ENCODE data around the gene MCC. TPM values are rescaled to one million over a fixed set of nuclear protein-coding genes. Genes with fewer than 3 reads are reported as not detected.

MCC gene
- total and polyA plus RNA-seq, 2 donors from 2014 or later, result 2.4 to 20.6 TPM

- no peak for TF ChIP-seq CTCF (IDR thresholded peaks at IDR 0.05; ENCODE audit: borderline replicate concordance, extremely low read depth, insufficient read depth)
- H3K9ac ChIP-seq (ENCODE audit: low read length in 3 of 3), result no peak overlapping the region
- no peak overlapping the region for H3K4me3 ChIP-seq (ENCODE audit: low read length in 3 of 3)
- no peaks in the 10 kb centered on the region for H3K36me3 ChIP-seq (ENCODE audit: control insufficient read depth in 2 of 3, insufficient read depth in 3 of 3, low read length in 3 of 3)
- no peaks in the 10 kb centered on the region for H3K9me3 ChIP-seq (ENCODE audit: control insufficient read depth in 2 of 3, insufficient read depth in 1 of 3, low read length in 3 of 3)
- DNase-seq, result no peak
- intact Hi-C loops (cut with DNase I), result no loop called here
- no peaks in the 10 kb centered on the region for H3K27me3 ChIP-seq (ENCODE audit: control insufficient read depth, insufficient read depth, low read length)
- no peak overlapping the region for H3K27ac ChIP-seq (ENCODE audit: low read depth in 2 of 2, low read length in 2 of 2)
- no peak for FAIRE-seq
- no peaks in the 10 kb centered on the region for H3K4me1 ChIP-seq (ENCODE audit: control insufficient read depth in 2 of 3, insufficient read depth in 2 of 3, low read depth in 1 of 3, low read length in 3 of 3)
These were observed 247.1 kb downstream of the MCC start for GRCh38 chr5:113240951-113241726.

- Histone ChIP-seq H3K4me1 (ENCODE audit: control insufficient read depth in 2 of 3, insufficient read depth in 2 of 3, low read depth in 1 of 3, low read length in 3 of 3) (no peaks in the 10 kb centered on the region), H3K27me3 (ENCODE audit: control insufficient read depth, insufficient read depth, low read length) (no peaks in the 10 kb centered on the region), H3K27ac (ENCODE audit: low read depth in 2 of 2, low read length in 2 of 2) (no peak overlapping the region), H3K9ac (ENCODE audit: low read length in 3 of 3) (no peak overlapping the region), H3K4me3 (ENCODE audit: low read length in 3 of 3) (no peak overlapping the region), H3K9me3 (ENCODE audit: control insufficient read depth in 2 of 3, insufficient read depth in 1 of 3, low read length in 3 of 3) (no peaks in the 10 kb centered on the region), H3K36me3 (ENCODE audit: control insufficient read depth in 2 of 3, insufficient read depth in 3 of 3, low read length in 3 of 3) (no peaks in the 10 kb centered on the region)
- TF ChIP-seq CTCF (IDR thresholded peaks at IDR 0.05; ENCODE audit: borderline replicate concordance, extremely low read depth, insufficient read depth), result no peak
- no peak for FAIRE-seq
- intact Hi-C loops (cut with DNase I), result no loop called here
- no peak for DNase-seq
These were observed 248.2 kb downstream of the MCC start for GRCh38 chr5:113240032-113240431.

- no peaks in the 10 kb centered on the region for H3K9me3 ChIP-seq (ENCODE audit: control insufficient read depth in 2 of 3, insufficient read depth in 1 of 3, low read length in 3 of 3)
- H3K27me3 ChIP-seq (ENCODE audit: control insufficient read depth, insufficient read depth, low read length), result no peaks in the 10 kb centered on the region
- TF ChIP-seq CTCF (IDR thresholded peaks at IDR 0.05; ENCODE audit: borderline replicate concordance, extremely low read depth, insufficient read depth), result no peak
- DNase-seq, result no peak
- H3K4me3 ChIP-seq (ENCODE audit: low read length in 3 of 3), result no peak overlapping the region
- no peaks in the 10 kb centered on the region for H3K4me1 ChIP-seq (ENCODE audit: control insufficient read depth in 2 of 3, insufficient read depth in 2 of 3, low read depth in 1 of 3, low read length in 3 of 3)
- intact Hi-C loops (cut with DNase I), result no loop called here
- no peak overlapping the region for H3K27ac ChIP-seq (ENCODE audit: low read depth in 2 of 2, low read length in 2 of 2)
- FAIRE-seq, result no peak
- no peaks in the 10 kb centered on the region for H3K36me3 ChIP-seq (ENCODE audit: control insufficient read depth in 2 of 3, insufficient read depth in 3 of 3, low read length in 3 of 3)
- no peak overlapping the region for H3K9ac ChIP-seq (ENCODE audit: low read length in 3 of 3)
These were observed 250.4 kb downstream of the MCC start for GRCh38 chr5:113237893-113238292.

Data from kidney (tissue), 14 donors.